ENCODE results near the gene GM2A.
"Not testable (repeated sequence)": the region's sequence is repeated elsewhere in the genome, so short reads cannot be mapped to it uniquely, and the experiment has no call there.

Gene GM2A

DNA sequence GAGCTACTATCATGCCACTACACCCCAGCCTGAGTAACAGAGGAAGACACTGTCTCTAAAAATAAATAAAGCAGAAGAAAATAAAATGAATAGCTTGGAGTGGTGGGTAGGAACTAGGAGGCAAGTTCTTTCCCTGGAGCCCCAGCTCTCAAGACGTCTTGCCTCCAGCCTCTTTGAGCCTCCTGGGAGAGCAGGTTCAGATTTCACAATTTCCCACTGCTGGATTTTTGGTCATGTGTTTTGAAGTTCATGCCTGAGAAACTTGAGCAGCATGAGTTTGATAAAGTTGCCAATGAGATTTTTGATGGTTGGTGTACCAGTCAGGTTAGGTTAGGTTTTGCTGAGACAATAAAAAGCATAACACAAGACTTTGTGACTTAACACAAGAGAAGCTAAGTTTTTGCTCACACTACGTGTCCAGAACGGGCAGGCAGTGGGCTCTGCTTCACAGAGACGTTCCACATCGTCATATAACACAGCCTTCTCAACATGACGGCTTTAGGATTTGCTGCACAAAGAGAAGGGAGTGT, 25.0 kb upstream of the GM2A start:
- no peak for DNase-seq (ENCODE audit: low read depth, low spot score)

- no peak for DNase-seq (ENCODE audit: low read depth, low spot score)
Measured at GRCh38 chr5:151228986-151229385, 24.0 kb upstream of the GM2A start.

- DNase-seq (ENCODE audit: low read depth, low spot score), result no peak
Measured at GRCh38 chr5:151230048-151230680, 22.8 kb upstream of the GM2A start.

DNA sequence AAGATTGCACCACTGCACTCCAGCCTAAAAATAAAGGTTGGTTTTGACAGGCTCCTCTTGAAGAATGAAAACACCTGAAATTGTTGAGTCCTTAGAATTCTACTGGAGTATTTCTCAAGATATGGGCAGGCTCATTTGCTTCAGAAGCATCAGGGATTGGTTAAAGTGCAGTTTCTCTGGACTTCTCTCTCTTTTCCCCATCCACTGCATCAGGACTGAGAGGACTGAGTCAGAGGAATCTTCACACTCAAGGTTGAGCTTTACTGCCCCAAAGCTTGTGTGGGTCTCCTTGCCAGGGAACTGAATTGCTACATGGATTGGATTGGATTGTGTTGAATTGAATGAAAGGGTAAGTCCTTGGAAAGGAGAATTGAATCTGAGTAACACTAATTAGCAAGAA, 21.6 kb upstream of the GM2A start:
- no peak for DNase-seq (ENCODE audit: low read depth, low spot score)

- DNase-seq (ENCODE audit: low read depth, low spot score), result no peak
Measured at GRCh38 chr5:151233616-151234085, 19.3 kb upstream of the GM2A start.

GRCh38 chr5:151234476-151235238, 18.3 kb upstream of the GM2A start:
- no peak for DNase-seq (ENCODE audit: low read depth, low spot score)

DNA sequence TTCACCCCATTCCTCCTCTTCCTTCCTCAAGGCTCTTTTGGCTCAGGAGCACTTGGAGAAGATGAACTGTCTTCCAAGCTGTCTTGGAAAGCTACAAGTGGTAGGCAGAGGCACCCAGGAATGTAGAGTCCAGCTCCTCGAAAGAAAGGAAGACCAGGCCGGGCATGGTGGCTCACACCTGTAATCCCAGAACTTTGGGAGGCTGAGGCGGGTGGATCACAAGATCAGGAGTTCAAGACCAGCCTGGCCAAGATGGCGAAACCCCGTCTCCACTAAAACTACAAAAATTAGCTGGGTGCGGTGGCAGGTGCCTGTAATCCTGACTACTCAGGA, 17.8 kb upstream of the GM2A start:
- not testable (repeated sequence) for DNase-seq (ENCODE audit: low read depth, low spot score)

DNA sequence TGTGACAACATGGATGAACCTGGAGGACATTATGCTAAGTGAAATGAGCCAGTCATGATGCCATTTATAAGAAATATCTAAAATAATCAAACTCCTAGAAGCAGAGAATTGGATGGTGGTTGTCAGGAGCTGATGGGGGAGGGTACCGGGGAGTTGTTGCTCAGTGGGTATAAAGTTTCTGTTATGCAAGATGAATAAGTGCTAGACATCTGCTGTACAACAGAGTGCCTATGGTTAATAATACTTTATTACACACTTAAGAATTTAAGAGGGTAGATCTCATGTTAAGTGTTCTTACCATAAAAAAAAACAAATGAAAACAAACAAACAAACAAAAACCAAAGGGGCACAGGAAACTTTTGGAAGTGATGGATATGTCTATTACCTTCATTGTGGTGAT, 16.1 kb upstream of the GM2A start:
- DNase-seq (ENCODE audit: low read depth, low spot score), result no peak

DNA sequence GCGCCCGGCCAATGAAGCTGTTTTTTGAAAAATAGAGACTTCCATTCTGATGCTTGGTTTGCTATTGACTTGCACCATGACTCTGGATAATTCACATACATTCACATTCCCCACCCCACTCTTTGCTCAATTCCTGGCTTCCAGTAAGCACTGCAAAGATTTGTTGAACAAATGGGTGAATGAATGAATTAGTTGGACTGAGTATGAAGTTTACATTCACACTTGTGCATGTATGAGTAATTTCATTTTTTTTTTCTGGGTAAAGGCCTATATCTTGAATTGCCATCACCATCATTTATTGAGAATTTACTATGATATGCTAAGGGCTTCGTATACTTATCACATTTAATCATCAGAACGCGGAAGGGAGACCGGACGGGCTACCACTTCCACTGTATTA, 15.3 kb upstream of the GM2A start:
- DNase-seq (ENCODE audit: low read depth, low spot score), result no peak

GRCh38 chr5:151238303-151238741, 14.7 kb upstream of the GM2A start:
- no peak for DNase-seq (ENCODE audit: low read depth, low spot score)

DNA sequence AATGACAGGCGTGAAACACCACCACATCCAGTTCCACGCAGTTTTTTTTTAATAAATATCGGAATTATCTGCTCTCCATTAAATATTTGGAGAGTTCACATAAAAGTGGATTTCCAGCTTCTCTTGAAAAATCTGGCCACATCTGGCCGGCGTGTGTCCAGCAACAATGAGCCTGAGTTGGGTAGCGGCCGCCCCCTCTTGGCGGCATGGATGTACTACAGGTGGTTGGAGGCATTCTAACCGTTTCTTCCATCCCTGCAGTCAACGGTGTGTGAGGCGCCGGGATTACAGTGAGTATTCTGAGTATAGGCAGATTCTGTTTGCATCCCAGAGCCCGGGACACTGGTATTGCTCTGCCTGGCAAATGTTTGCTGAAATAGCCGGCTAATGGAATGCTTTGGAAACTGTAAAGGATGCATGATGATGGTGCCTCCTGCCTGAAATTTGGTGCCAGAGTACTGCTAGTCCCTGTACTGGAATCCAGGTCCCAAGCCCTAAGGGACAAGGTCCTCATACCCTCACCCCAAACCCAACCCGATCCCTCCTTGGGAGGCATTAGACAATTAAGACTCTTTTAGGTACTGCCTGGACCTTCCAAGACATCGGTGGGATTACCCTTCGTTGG, 13.6 kb upstream of the GM2A start:
- peak; percentile 19 for DNase-seq (ENCODE audit: low read depth, low spot score)

GRCh38 chr5:151240268-151240835, 12.6 kb upstream of the GM2A start:
- DNase-seq (ENCODE audit: low read depth, low spot score), result not testable (repeated sequence)

- DNase-seq (ENCODE audit: low read depth, low spot score), result no peak
Measured at GRCh38 chr5:151240924-151241635, 11.9 kb upstream of the GM2A start.

DNA sequence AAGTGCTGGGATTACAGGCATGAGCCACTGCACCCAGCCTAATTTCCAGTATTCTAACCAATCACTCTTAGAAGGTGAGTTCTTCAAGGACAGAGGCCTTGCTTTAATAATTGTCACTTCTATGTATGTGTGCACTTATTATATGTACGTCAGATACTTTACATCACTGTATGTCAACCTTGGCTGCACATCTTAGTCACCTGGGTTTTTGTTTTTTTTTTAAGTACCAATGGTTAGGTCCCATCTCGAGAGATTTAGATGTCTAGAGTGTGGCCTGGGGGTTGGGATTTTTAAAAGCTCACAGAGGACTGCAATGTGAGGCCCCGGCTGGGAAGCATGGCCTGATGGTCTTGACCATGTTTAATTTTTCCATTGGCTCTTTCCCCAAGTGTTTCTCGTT, 9.9 kb upstream of the GM2A start:
- DNase-seq (ENCODE audit: low read depth, low spot score), result no peak

DNA sequence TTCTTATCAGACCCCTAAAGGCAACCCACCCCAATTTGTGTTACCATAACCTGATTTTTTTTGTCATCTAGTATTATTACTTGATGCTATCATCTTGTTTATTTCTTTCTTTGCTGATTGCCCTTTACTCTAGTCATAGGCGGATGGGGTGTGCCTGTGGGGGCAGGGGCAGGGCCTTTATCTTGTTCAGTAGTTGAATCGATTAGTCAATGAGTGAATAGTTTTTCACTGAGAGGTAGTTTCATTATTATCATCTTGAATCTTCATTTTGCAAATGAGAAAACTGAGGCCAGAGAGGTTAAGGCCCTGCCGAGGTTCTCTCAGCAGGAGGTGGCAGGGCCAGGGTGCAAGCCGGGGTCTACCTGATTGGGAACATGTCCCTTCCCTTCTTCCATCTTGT, 9.4 kb upstream of the GM2A start:
- no peak for DNase-seq (ENCODE audit: low read depth, low spot score)

DNA sequence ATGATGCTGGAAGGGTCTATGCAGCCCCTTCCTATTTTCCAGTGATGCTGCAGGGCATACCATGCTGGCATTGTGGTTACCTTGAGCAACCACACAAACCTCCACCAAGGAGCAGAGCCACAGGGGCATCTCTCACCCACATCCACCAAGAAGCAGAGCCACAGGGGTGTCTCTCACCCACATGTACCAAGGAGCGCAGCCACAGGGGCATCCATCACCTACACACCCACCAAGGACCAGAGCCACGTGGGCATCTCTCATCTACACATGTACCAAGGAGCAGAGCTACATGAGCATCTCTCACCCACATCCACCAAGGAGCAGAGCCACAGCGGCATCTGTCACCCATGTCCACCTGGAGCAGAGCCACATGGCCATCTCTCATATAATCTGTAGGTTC, 8.8 kb upstream of the GM2A start:
- DNase-seq (ENCODE audit: low read depth, low spot score), result no peak

DNA sequence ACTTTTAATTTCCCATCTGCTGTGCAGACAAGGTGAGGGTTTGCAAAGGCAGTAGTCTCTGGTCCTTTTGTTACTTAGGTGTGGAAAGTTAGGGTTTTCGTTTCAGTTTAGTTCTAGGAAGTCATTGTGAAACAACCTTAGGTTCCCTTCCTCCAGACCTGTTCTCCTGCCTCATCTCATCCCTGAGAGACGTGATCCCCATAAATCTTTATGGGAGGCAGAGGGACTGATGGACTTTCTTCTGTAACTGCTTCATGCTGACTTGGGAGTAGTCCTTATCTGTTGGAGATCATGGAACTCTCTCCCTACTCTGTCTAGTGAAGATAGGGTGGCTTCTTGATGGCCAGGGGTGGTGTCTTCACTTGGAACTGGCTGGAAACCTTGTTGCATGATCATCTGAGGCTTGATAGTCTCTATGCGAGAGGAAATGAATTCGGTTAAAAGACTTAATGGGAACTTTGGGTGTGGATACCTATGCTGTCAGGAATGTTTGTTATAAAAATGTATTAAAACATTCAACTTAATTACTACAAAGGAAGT, 7.2 kb upstream of the GM2A start:
- DNase-seq (ENCODE audit: low read depth, low spot score), result no peak

DNA sequence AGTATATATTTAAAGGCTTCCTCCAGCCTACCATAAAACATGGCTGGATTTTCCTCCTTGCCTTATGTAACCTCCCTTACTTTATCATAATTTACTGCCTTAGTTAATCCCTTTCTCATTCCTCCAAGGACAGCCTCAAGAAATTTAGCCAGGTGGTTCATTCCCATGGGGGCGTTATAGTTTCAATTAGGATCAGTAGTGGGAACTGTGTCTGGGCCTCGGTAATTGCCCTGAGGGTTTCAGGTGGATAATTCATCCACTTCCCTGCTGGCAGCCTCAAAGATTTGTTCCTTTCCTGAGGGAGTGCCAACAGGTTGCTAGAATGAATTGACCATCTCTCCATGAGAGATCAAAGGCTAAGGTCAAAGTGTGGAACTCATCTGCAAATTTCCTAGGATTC, 4.3 kb upstream of the GM2A start:
- no peak for DNase-seq (ENCODE audit: low read depth, low spot score)

- no peak for DNase-seq (ENCODE audit: low read depth, low spot score)
Measured at GRCh38 chr5:151249281-151249680, 3.7 kb upstream of the GM2A start.

DNA sequence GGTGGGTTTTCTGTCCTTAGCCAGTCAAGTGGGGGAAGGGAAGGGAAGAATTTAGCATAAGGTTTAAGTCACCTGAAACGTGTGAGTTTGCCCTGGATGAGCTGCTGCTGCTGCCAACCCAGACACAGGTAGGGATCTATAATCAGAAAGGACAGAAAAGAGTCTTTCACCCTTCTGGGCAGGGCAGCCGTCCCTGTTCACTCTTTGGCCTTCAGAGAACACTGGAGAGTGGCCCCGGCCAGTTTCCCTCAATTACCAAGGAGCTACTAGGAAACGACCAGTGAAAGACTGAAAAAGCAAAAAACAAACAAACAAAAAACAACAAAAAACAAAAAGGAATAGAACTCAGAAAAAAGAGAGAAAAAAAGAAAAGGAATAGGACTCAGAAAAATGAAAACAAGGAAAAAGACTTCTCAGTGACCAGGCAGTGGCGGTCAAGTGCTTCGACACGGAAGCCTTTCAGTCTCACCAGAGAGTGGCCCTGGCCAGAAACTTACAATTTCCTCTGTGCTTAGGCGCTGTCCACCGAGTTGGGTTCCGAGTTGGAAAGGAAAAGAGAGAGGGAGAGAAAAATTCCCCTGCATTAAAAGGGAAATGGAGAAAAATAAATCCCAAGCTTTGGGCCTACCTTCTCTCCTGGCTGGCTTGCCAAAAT, 2.5 kb upstream of the GM2A start:
- DNase-seq (ENCODE audit: low read depth, low spot score), result no peak

DNA sequence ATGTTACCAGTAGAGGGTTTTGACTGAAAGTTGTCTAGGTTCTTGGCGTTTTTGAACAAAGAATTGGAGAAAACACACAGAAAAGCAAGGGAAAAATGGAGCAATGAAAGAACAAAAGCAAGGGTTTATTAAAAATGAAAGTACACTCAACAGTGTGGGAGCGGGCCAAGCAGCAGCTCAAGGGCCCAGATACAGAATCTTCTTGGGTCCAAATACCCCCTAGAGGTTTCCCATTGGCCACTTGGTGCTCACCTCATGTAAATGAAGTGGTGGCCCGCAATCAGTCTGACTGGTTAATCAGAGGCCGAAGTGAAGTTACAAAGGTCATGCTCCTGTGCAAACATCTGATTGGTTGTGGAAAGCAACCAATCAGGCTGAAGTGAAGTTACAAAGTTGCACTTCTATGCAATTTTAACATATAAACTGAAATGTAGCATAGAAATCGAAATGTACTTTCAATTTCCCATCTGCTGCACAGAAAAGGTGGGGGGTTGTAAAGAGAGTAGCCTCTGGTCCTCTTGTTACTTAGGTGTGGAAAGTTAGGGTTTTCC, 1.9 kb upstream of the GM2A start:
- no peak for DNase-seq (ENCODE audit: low read depth, low spot score)
